ENCODE results near the gene FAM24B.
"Not testable (repeated sequence)": the region's sequence is repeated elsewhere in the genome, so short reads cannot be mapped to it uniquely, and the experiment has no call there.

FAM24B gene, protein sequence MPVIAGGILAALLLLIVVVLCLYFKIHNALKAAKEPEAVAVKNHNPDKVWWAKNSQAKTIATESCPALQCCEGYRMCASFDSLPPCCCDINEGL

GRCh38 chr10:122879339-122880273 is at the start of gene FAM24B:
FAM24B (minus strand) TSS chr10:122879581; CDS start chr10:122850515, 29,066 bp downstream.
- DNase-seq, result peak; percentile 86

GRCh38 chr10:122915700-122916099 is 36.3 kb upstream of the FAM24B start:
- DNase-seq, result no peak

- DNase-seq, result no peak
Measured at GRCh38 chr10:122911889-122912484, 32.6 kb upstream of the FAM24B start.

DNA sequence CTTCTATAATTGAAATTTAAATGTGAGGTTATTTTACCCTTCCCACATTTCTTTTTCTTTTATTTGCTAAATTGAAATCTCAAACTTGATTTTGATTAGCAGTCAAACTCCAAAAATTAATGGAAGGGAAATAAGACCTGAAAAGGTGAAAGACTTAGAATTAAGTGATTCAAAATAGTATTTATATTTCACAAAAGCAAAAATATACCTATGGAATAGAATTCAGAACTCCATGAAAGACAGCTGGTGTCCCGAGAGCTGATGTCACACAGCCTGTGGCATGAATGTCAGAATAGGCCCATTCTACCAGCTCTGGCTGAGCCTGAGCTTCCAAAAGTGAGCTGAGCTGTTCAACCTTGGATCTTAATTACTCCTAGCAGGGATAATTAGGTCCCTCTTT is 30.9 kb upstream of the FAM24B start, which contains the start of gene FAM24A:
Gene FAM24A (plus strand): TSS at position 301 of the 400 bp plus-strand sequence. CDS start 1,025 bp downstream, outside the sequence.
- no peak for DNase-seq

- DNase-seq, result not testable (repeated sequence)
Measured at GRCh38 chr10:122903861-122904260, 24.5 kb upstream of the FAM24B start.

DNA sequence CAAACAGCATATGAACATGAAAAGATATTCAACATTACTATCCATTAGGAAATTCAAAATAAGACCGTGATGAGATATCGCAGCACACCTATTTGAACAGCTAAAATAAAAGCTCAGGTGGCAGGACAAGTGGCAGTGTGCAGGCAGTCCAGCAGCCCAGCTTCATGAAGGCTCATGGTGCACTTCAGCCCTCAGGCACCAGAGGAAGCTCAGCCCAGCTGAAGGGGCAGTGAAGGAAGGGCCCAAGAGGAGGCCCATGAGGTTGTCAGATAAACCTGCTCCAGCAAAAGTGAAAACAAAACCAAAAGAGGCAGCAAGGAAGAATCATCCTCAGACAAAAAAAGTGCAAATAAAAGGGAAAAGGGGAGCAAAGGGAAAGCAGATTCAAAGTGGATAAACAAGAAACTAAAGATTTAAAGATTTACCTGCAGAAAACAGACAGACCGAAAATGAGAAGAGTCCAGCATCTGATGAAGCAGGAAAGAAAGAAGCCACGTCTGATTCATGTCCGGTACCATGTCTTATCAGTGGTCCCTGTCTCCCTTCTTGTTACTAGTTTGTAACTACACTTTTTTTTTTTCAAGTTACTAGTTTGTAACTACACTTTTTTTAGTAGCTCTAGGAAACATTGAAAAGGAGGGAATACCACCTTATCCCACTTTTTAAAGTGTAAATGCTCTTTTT is 15.0 kb upstream of the FAM24B start:
- DNase-seq, result no peak

- no peak for DNase-seq
Measured at GRCh38 chr10:122884166-122884565, 4.8 kb upstream of the FAM24B start.

DNA sequence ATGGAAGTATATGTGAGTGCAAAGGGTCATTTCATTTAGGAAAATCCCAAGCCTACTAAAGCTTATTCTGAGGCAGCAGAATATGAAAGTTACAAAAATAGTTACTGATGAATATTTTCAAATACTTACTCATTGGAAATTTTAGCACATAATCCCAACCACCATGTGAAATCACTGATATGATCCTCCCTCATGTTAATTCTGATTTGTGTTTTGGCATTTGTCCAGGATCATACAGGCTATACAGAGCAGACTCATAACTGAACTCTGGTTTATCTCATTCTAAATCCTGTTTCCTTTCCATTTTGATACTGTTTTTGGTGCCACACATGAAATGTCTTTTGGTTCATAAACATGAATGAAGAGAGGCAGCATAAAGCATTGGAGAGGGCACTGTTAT is 3.4 kb upstream of the FAM24B start:
- DNase-seq, result no peak

GRCh38 chr10:122878799-122879338 is 512 bp downstream of the FAM24B start:
- no peak for DNase-seq

DNA sequence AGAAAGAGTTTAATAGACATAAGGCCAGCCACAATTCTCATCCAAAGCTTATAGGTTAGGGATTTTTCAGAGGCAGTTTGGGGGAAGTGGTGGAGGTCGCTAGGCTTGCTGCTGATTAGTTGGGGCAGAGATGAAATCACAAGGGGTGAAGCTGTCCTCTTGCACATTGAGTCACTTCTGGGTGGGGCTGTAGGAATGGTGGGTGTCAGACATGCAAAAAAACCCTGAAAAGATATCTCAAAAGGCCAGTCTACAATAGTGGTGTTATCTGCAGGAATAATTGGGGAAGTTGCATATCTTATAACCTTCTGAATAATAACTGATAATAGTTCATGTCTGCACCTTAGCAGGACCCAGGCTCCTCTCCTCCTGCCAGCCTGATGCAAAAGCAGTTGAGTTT is 2.1 kb downstream of the FAM24B start:
- no peak for DNase-seq

- no peak for DNase-seq
Measured at GRCh38 chr10:122876467-122876855, 2.9 kb downstream of the FAM24B start.

DNA sequence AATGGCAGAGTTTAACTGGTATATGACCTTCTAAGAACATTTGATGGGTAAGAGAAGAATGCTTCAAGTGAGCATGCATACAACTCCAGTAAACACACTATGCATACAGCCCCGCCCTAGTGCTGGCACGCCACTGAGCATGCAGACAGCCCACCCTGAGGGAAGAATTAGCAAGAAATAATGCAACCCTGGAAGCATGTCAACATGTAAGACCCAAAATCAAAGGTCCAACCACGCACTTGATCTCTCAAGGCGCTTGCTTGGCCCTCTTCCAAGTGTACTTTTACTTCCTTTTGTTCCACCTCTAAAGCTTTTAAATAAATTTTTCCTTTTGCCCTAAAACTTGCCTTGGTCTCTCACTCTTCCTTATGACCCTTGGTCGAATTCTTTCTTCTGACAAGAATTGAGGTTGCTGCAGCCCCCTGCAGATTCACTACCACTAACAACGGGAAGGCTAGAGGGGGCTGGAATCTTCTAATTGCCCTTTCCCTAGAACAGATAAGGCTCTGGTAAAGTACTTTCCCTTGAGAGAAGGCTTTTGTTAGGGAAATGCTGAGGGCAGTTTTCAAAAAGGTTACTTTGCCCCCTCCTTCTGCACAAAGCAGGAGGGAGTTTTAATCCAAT is 3.4 kb downstream of the FAM24B start:
- no peak for DNase-seq

GRCh38 chr10:122871947-122872346 is 7.4 kb downstream of the FAM24B start:
- not testable (repeated sequence) for DNase-seq

DNA sequence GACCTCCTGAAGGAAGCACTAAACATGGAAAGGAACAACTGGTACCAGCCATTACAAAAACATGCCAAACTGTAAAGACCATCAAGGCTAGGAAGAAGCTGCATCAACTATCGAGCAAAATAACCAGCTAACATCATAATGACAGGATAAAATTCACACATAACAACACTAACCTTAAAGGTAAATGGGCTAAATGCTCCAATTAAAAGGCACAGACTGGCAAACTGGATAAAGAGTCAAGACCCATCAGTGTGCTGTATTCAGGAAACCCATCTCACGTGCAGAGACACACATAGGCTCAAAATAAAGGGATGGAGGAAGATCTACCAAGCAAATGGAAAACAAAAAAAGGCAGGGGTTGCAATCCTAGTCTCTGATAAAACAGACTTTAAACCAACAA is 10.6 kb downstream of the FAM24B start:
- not testable (repeated sequence) for DNase-seq

- not testable (repeated sequence) for DNase-seq
Measured at GRCh38 chr10:122866757-122867482, 12.5 kb downstream of the FAM24B start.

- no peak for DNase-seq
Measured at GRCh38 chr10:122864901-122865300, 14.5 kb downstream of the FAM24B start.

- no peak for DNase-seq
Measured at GRCh38 chr10:122864194-122864592, 15.2 kb downstream of the FAM24B start.

GRCh38 chr10:122863216-122864193 is 15.9 kb downstream of the FAM24B start:
- no peak for DNase-seq

GRCh38 chr10:122861711-122862161 is 17.6 kb downstream of the FAM24B start:
- no peak for DNase-seq

DNA sequence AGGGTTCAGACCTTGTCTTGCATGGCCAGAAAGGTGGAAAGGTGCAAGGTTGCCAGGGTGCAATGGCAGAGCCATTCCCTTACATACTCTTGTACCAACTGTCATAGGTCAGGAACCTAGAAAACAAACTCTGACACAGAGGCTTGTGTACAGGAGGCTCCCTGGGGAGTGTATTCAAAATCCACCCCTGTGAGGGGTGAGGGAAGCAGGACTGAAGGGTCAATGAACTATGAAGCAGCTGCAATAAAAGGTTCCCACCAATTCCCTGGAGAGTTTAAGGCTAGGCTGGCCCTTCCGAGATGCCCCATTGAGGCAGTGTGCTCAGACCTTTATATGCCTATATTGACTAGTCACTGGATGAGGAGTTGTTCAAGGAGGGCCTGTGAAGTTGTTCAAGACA is 19.9 kb downstream of the FAM24B start:
- DNase-seq, result no peak

All from DMS 273 treated with DMSO at 0.1 percent for 48 hours (cell line).